IPS-18c (cell line): ENCODE data around the gene KRTAP3-1.
"Not testable (repeated sequence)": the region's sequence is repeated elsewhere in the genome, so short reads cannot be mapped to it uniquely, and the experiment has no call there.

Source experiments
- H3K4me3 ChIP-seq: 2 replicates; pipeline ENCODE4 v1.7.0; 2013; ENCODE audit warnings: low read depth, mild to moderate bottlenecking, low read length, moderate library complexity; ENCODE audit not compliant: insufficient read depth
- H3K9me3 ChIP-seq: one replicate; pipeline ENCODE4 v1.6.1; 2013; ENCODE audit warnings: mild to moderate bottlenecking, low read length, moderate library complexity; ENCODE audit not compliant: control insufficient read depth, insufficient read depth

KRTAP3-1 gene

GRCh38 chr17:41020336-41020735 is 11.4 kb upstream of the KRTAP3-1 start:
- Histone ChIP-seq H3K9me3 (no peaks in the 10 kb centered on the region), H3K4me3 (no peak overlapping the region)

GRCh38 chr17:41019415-41019814 is 10.5 kb upstream of the KRTAP3-1 start:
- H3K4me3 ChIP-seq = no peak overlapping the region
- H3K9me3 ChIP-seq = no peaks in the 10 kb centered on the region

DNA sequence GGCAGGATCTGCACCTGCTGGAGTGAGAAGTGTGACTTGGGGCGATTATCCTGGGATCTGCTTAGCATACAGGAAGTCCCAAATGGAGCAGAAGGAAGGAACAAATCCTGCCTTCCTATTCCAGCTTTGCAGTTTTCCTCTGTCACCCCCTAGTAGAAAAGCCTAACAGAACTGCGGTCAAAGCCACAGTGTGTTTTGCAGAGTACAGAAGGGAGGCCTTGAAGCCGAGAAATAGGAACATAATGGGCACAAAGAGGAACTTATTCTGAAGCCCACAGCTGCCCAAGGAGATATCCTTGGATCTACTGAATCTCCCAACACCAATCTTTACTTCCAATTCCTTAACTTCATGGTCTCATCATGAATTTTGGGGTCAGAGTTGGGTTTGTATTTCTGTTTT is 9.6 kb upstream of the KRTAP3-1 start:
- Histone ChIP-seq H3K4me3 (no peak overlapping the region), H3K9me3 (no peaks in the 10 kb centered on the region)

DNA sequence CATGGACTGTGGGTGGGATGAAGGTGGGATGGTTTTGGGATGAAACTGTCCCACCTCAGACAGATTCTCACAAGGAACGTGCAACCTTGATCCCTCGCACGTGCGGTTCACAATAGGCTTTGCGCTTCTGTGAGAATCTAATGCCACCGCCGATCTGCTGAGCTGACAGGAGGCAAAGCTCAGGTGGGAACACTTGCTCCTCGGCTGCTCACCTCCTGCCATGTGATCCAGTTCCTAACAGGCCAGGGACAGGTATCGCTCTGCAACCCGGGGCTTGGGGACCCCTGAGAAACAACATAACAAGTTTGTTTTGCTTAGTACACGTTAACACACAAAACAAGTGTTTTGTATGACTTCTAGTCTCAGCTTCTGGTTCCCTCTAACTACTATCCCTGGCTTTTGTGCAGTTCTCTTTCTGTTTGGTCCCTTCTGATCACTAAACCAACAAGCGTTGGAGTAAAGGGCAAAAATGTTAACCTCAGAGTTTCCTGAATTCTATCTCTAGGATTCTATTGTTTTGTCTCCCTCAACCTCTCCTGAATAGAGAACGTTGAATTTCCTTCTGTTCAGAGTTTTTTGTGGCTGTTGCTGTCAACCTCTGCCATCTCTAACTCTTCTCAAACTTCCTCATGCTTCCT is 7.8 kb upstream of the KRTAP3-1 start:
- Histone ChIP-seq H3K9me3 (no peaks in the 10 kb centered on the region), H3K4me3 (no peak overlapping the region)

DNA sequence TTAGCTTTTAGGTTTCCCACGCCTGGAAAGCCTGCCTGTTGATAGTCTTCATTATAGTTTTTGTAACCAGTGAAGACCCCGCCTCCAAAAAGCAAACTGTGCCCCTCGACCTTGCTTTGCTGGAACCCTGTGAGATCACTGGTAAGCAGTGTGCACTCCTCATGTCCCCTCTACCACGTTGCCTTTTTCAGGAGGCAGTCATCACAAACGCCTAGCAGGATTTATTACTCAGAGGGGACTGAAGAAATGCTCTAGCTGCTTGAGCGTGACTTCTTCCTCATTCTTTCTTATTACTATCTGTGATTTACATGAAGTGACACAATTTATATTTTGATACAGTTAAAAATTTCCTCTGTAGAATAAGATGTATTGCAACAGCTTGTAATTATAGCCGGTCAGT is 6.5 kb upstream of the KRTAP3-1 start:
- Histone ChIP-seq H3K9me3 (no peaks in the 10 kb centered on the region), H3K4me3 (no peak overlapping the region)

- Histone ChIP-seq H3K9me3 (no peaks in the 10 kb centered on the region), H3K4me3 (no peak overlapping the region)
These were observed 4.7 kb upstream of the KRTAP3-1 start for GRCh38 chr17:41013606-41014005.

DNA sequence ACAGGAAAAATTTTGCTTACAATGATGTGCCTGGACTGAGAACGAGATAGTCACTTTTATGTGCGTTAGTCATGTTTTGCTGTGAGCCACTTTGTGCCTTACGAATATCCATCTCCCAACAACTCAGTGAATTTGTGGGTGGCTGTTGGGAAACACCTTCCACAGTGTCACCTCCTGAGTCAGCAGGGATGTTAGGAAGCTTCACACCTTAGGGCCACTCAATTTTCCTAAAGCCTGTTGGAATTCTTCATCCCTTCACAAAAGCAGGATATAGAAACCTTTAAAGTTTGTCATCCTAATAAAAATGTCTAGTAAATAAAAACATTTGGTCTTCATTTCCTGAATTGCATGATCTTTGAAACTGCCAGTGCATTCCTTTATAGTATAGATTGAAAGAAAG is 4.3 kb upstream of the KRTAP3-1 start:
- Histone ChIP-seq H3K9me3 (no peaks in the 10 kb centered on the region), H3K4me3 (no peak overlapping the region)

- Histone ChIP-seq H3K4me3 (no peak overlapping the region), H3K9me3 (no peaks in the 10 kb centered on the region)
These were observed 3.6 kb upstream of the KRTAP3-1 start for GRCh38 chr17:41012326-41013120.

- Histone ChIP-seq H3K4me3 (no peak overlapping the region), H3K9me3 (no peaks in the 10 kb centered on the region)
These were observed 1.5 kb upstream of the KRTAP3-1 start for GRCh38 chr17:41010441-41010840.

GRCh38 chr17:41009936-41010335 is 1.0 kb upstream of the KRTAP3-1 start:
- Histone ChIP-seq H3K9me3 (no peaks in the 10 kb centered on the region), H3K4me3 (no peak overlapping the region)

DNA sequence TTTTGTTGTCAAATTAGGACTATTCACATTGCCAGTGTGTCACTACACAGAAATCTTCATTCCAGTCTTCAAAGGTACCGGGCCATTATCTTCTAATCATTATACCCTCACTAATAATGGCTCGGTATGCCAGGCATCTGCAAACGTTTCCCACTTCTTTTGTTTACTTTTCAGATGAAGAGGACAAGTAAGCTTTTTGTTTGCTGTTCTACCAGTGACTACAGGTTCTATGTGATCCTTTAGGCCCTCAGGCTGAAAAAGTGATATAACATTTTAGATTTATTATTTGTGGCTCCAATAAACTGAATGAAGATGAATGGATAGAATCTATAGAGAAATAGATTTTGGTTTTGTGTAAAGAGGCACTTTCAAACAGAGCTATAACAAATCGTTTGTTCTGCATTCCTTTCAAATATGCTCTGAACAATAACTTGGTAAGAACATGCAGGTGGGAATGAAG is 403 bp upstream of the KRTAP3-1 start:
- Histone ChIP-seq H3K9me3 (no peaks in the 10 kb centered on the region), H3K4me3 (no peak overlapping the region)

DNA sequence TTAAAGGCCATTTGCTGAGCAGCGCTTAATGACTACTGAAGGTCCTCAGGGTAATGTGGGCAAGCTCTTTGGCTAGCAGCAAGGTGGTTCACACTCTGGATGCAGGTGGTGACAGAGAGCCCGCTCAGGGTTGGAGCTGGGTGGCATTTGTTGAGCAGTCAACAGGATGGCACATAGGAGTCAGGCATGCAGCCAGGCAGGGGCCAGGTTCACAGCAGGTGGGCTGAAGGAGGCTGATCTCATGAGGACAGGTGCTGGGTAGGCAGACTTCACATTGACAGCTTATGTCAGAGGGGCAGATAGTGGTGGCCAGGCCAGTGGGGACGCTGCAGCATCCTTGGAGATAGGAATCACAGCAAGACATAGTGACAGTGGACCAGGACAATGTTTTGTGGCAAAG is 4.5 kb downstream of the KRTAP3-1 start:
- Histone ChIP-seq H3K9me3 (no peaks in the 10 kb centered on the region), H3K4me3 (no peak overlapping the region)

GRCh38 chr17:41003926-41004325 is 5.0 kb downstream of the KRTAP3-1 start:
- no peaks in the 10 kb centered on the region for H3K9me3 ChIP-seq
- no peak overlapping the region for H3K4me3 ChIP-seq

DNA sequence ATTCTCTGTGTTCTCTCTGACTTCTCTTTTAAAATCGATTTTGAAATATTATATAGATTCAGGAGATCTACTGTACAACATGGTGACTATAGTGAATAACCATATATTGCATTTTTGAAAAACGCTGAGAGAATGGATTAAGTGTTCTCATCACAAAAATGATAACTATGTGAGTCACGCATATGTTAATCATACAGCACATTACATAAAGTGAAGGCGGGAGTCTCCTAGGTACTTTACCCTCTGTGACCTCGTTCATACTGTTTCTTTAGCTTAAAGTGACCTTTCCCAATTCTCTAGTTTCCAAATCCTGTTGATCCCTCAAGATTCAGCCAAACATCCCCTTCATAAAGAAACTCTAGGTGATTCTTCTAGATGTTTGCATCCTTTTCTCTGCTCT is 6.1 kb downstream of the KRTAP3-1 start:
- no peaks in the 10 kb centered on the region for H3K9me3 ChIP-seq
- no peak overlapping the region for H3K4me3 ChIP-seq

DNA sequence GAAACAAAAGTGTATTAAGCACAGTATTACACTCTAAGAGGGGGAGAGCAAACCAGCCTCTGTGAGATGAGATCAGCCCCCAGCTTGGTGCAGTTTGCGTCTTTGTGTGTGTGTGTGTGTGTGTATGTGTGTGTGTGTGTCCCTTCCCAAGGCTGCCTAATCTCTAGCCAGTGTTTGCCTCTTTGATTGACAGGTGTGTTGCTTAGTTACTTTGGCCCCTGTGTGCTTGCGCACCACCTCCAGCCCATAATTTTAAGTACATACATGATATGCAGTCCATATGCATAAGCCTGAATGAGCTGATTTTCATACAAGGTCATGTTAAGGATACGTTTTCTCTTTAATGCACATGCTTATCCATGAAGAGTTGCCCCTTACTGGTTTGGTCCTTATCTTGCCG is 7.1 kb downstream of the KRTAP3-1 start:
- no peaks in the 10 kb centered on the region for H3K9me3 ChIP-seq
- no peak overlapping the region for H3K4me3 ChIP-seq

DNA sequence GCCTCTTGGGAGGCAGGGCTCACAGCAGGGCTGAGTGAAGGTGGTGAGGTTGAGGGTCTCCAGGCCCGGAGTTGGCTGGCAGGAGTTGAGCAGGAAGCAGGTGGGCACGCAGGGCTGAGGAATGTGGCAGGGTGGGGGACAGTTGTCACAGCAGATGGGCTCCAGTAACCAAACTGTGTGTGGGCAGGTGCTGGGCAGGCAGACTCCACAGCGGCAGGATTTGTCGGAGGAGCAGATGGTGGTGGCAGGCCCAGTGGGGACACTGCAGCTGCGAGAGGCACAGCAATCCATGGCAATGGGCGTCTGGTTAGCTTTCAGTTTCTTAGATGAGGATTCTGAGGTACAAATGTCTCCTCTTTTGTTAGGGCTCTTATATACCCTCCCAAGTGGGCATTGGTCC is 9.4 kb downstream of the KRTAP3-1 start, which contains the start of gene KRTAP3-2:
TSS of gene KRTAP3-2 (minus strand) at position 344 of the 400 bp plus-strand sequence. CDS start at position 291, 53 bp downstream.
- H3K4me3 ChIP-seq, H3K9me3 ChIP-seq: not testable (repeated sequence)

GRCh38 chr17:40997361-40997760 is 11.6 kb downstream of the KRTAP3-1 start:
- H3K9me3 ChIP-seq = no peaks in the 10 kb centered on the region
- H3K4me3 ChIP-seq = no peak overlapping the region

- Histone ChIP-seq H3K4me3 (no peak overlapping the region), H3K9me3 (no peaks in the 10 kb centered on the region)
These were observed 12.1 kb downstream of the KRTAP3-1 start for GRCh38 chr17:40996829-40997228.
